Measurements from ENCODE around the gene GXYLT2.

GXYLT2 gene, protein sequence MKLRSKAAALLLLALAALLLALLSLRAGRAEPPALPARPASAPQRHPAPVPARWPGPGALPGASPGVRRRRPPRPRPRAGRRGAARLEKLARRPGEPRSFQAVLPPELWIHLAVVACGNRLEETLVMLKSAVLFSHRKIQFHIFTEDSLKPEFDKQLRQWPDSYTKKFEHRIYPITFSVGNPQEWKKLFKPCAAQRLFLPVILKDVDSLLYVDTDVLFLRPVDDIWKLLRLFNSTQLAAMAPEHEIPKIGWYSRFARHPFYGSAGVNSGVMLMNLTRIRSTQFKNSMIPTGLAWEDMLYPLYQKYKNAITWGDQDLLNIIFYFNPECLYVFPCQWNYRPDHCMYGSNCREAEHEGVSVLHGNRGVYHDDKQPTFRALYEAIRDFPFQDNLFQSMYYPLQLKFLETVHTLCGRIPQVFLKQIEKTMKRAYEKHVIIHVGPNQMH

DNA sequence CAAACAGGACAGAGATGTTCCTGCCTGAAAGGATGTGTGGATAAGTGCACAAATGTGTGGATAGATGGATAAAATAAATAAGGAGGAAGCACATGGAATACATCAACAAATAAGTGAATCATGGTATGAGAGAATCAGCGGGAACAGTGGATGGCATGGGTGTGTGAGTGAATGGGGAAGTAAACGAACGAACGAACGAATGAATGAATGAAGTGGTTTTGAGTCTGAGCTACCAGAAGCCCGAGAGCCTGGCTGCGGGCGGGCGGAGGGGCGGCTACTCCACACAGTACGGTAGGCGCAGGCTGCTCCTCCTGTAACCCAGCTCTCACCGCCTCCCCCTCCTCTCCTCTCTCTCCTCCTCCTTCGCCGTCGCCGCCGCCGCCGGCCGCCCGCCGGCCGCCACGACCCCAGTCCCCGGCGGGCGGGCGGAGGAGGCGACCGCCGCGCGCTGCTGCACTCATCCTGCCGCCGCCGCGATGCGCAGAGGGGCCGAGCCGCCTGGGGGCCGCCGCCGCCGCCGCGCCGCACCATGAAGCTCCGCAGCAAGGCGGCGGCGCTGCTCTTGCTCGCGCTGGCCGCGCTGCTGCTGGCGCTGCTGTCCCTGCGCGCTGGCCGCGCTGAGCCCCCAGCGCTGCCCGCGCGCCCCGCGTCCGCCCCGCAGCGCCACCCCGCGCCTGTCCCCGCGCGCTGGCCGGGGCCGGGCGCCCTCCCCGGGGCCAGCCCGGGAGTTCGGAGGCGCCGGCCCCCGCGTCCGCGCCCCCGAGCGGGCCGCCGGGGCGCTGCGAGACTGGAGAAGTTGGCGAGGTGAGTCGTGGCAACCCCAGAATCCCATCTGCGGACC, at the start of gene GXYLT2:
Gene GXYLT2 (plus strand): TSS at position 342 of the 841 bp plus-strand sequence. CDS start 188 bp downstream, at position 530.
- in situ Hi-C loops (cut with HindIII; ENCODE audit: low sequenced_read_pairs) = no loop called here

DNA sequence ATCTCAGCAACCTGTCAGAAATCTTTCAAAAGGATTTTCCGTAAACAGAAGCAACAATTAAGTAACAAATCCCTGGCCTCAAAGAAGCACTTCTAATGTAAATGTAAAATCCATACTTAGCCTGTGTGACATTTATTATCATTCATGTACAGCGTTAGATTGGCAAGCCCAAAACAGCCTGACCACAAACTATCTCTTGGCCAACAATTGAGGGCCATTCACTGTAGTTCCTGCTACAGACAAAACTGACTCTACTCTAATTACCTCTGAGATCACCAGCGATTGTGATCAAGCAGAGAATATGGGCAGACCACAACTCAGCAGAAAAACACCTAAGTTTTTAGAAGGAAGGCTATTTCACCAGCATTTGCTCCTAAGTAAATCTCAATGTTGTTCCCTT, 48.8 kb upstream of the GXYLT2 start:
- in situ Hi-C loops (cut with HindIII; ENCODE audit: low sequenced_read_pairs) = no loop called here

DNA sequence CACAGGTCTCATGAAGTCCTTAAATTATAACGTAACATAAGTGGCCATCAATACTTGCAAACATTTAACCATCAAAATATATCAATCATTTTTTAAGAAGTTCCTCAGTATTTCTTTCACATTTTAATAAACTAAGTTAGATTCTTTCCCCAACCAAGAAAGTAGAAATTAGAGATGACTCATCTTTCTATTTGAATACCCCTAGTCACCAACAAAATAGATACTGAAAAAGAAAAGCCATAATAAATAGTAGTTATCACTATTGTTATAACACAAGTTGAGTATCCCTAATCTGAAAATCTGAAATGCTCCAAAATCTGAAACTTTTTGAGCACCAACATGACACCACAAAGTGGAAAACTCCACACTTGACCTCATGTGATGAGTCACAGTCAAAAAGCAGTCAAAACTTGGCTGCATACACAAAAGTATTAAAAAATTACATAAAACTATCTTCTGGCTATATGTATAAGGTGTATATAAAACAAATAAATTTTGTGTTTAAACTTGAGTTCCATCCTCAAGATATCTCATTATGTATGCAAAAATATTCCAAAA, 43.3 kb upstream of the GXYLT2 start:
- in situ Hi-C loops (cut with HindIII; ENCODE audit: low sequenced_read_pairs) = no loop called here

DNA sequence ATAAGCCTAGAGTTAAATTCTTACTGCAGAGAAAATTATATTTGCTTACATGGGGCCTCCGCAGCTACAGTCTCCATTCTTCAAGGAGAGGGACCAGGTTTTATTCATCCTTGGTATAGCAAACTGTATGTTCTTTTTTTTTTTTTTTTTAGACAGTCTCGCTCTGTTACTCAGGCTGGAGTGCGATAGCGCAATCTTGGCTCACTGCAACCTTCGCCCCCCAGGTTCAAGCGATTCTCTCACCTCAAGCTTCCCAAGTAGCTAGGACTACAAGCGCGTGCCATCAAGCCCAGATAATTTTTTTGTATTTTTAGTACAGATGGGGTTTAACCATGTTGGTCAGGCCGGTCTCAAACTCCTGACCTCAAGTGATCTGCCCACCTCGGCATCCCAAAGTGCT, 41.7 kb upstream of the GXYLT2 start:
- in situ Hi-C loops (cut with HindIII; ENCODE audit: low sequenced_read_pairs) = no loop called here

DNA sequence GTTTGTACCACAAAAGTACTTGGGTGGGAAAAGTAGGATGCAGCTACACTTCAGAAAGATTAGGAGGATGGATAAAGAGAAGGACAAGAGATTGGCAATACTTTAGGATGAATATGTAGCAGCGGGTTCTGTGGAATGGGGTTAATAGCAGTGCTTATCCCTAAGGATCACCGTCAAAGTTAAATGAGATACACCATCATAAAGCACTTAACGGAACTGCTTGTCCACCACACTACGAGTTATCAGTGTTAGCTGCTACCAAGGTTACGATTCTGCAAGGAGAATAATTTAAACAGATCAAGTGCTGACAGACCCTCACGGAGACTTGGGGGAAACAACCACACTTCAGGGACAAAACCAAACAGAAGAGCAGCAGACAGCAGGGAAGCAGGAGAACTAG, 40.6 kb upstream of the GXYLT2 start:
- in situ Hi-C loops (cut with HindIII; ENCODE audit: low sequenced_read_pairs) = no loop called here

DNA sequence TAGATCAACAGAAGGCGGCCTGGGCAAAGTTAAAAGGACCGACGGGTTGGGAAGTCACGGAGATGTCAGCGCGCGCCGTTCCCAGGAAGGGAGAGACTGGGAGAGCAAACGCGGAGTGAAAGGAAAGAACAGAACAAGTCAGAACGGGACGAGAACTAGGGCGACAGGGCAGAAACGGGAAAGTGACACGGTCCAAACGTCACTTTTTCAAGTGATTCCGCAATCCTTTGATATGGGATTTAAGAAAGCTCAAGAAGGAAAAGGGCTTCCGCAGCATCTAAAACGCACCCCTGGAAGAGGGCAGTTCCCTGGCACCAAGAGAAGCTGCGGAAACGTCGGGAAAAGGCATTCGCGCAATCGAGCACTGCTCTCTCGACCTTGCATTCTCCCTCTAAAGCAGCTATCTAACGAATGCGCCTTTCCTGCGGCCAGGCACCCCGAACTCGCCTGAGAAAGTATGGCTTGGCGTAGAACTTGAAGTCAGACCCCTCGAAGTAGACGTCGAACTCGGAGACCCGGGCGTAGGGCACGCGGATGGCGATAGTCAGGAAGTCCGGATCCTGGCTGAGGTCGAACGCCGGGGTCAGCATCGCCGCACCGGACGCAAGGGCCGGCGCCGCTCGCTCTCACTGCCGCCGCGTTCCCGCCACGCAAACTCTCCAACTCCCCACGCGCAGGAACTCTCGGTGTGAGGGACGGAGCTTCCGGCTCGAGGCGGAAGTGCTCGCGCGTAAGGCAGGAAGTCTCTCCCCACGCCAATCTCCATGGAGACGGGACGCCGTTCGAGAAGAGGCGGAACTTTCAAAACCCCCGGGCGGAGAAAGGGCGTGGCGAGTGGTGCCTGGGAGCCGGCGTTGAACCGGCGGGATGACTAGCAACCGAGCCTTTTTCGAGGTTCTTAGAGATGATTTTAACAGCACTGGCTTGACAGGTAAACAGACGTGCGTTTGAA, 39.8 kb upstream of the GXYLT2 start, which contains the start of gene SHQ1:
Gene SHQ1 (minus strand): TSS at position 695 of the 952 bp plus-strand sequence. CDS start 105 bp downstream, at position 590.
- in situ Hi-C loops (cut with HindIII; ENCODE audit: low sequenced_read_pairs) = no loop called here

DNA sequence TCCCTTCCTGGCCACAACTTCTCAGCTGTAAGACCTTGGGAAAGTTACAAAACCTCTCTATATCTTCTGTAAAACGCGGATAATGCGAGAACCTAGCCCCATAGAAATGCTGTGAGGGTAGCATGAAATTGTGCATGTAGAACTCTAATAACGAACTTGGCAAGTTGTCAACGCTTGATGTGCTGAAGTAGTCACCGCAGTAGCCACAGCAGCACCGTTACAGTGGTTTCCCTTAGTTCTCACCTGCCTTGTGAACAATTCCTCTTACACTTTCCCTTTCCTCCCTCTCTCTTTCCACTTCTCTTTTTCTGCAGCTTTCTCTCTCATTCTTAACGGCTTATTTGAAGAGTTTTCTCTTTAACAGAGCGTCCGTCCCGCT, 39.2 kb upstream of the GXYLT2 start:
- in situ Hi-C loops (cut with HindIII; ENCODE audit: low sequenced_read_pairs) = no loop called here

DNA sequence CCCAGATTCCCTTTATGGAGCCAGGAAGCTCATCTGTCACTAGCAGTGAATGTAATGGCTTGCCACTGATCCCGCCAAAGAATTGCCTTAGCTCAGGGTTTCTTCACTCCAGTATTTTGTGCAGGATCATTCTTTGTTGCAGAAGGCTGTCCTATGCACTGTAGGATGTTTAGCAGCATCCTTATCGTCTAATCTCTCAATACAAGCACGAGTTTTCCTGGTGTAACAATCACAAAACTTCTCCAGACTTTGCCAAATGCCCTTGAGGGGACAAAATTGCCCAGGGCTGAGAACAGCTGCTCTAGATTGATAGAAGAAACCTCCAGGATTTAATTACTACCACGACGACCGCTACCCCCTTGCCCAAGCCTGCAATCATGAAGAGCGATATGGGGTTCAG, 32.8 kb upstream of the GXYLT2 start:
- in situ Hi-C loops (cut with HindIII; ENCODE audit: low sequenced_read_pairs) = no loop called here

DNA sequence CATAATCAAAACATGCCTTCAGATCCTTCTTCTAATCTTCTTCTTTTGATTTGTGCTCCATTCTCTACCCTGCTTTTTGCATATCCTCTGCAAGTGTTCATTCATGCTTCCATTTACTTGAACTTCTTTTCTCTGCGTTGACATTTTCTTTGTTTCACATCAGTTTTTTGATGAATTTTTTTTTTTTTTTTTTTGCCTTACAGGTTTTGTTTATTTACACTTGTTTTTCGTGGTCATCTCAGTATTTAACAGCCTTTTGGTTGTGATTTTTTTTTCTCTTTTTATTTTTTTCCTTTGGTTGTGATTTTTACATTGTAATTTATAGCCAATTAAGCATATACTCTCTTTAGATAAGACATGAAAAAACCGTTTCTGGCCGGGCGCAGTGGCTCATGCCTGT, 27.8 kb upstream of the GXYLT2 start:
- in situ Hi-C loops (cut with HindIII; ENCODE audit: low sequenced_read_pairs) = no loop called here

DNA sequence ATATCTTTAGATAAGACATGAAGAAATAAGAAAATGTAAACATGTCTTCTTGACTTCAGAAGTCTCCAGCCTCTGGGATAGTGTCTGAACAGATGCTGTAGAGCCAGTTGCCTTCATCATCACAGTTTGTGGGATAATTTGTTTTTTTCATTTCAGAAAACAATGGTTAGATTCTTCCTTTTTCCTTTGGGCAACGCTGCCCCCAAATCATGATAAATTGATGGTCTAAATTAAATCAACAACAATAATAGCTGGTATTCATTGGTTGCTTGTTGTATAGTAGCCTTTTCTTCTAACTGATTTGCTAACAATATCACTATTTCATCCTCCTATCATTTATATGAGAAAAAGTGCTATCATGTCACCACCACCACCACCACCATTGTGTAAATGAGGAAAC, 27.0 kb upstream of the GXYLT2 start:
- in situ Hi-C loops (cut with HindIII; ENCODE audit: low sequenced_read_pairs) = no loop called here

DNA sequence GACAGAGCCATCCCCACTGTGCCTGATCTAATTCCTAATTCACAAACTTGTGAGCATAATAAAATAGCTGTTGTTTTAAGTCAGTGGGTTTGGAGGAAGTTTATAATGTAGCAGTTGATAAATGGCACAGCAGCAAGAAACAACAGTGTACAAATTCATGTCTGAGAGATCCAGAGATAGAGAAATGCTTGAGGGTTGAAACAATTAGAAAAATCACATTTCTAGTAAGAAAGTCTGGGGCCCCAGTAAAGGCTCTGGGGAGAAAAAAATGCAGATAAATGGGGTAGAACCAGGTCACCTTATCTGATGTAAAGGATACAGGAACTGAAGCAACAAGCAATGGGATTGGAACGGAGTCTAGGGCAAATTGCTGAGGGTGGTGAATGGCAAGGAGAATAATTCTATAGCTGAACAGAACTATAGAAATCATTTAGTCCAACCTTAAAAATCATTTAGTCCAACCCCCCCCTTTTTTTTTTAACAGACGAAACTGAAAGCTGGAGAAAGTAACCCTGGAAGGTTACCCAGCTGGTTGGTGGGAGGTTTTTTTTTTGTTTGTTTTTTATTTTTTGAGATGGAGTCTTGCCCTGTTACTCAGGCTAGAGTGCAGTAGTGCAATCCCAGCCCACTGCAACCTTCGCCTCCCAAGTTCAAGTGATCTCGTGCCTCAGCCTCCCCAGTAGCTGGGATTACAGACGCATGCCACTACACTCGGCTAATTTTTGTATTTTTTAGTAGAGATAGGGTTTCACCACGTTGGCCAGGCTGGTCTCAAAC, 25.3 kb upstream of the GXYLT2 start:
- in situ Hi-C loops (cut with HindIII; ENCODE audit: low sequenced_read_pairs) = no loop called here

DNA sequence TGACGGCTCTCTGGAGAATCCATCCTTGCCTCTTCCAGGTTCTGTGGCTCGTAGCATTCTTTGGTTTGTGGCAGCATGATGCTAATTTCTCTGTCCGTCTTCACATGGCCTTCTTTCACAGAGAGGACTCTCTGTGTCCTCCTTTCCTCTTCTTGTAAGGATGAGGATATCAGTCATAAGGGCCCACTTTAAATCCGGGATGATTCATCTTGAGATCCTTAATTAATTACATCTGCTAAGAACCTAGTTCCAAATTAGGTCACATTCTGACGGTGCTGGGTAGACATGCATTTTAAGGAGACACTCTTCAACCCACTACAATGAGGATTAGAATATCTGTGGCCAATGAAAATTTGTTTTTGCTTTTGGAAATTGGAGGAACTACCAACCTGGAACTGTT, 15.7 kb upstream of the GXYLT2 start:
- in situ Hi-C loops (cut with HindIII; ENCODE audit: low sequenced_read_pairs) = no loop called here

DNA sequence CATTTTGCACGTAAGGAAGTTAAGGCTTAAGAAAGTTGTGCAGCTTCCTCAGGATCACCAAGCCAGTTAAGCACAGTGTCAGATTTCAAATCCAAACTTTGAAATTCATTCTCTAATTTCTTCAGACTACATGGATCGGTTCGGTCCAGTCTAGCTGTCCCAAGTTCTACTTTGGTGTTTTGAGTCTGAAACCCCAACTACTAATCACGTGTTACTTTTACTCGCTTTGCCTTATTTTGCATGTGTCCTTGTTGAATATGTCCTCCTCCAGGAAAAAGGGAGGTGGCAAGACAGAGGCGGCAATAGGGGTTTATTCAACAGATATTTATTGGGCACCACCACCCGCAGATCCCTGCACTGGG, 522 bp upstream of the GXYLT2 start:
- in situ Hi-C loops (cut with HindIII; ENCODE audit: low sequenced_read_pairs) = no loop called here

DNA sequence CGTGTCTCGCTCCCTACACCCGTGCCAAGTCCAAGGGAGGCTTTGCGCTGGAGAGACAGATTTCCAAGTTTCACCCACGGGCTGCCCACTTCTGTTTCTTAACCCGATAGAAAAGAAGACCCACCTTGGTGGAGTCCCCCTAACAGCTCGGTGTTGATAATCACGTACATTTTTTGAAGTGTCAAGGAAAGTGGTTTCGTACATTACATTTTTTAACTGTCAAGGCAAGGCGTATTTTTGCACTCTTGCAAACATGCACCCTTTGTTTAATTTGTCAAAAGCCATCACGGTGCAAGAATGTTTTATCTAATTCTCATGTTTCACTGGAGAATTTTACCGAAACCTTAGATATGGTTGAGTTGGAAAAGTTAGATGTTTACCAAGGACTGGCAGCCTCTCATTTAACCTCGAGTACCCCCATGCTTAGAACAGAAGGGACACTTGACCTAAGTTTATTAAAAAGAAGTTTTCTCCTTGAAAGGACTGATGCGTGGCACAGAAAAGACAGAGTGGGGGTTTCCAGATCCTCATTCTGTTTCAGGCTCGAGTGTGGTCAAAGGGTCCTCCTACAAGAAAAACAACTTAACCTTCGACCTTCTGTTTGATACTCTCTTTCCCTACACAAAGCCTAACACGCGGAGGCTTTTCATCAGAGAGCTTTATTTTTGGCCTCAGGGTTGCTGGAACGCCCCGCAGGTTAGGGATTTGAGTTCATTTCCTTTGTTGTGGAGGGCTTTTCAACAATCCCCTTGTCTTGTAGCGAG, 882 bp downstream of the GXYLT2 start:
- in situ Hi-C loops (cut with HindIII; ENCODE audit: low sequenced_read_pairs) = no loop called here

DNA sequence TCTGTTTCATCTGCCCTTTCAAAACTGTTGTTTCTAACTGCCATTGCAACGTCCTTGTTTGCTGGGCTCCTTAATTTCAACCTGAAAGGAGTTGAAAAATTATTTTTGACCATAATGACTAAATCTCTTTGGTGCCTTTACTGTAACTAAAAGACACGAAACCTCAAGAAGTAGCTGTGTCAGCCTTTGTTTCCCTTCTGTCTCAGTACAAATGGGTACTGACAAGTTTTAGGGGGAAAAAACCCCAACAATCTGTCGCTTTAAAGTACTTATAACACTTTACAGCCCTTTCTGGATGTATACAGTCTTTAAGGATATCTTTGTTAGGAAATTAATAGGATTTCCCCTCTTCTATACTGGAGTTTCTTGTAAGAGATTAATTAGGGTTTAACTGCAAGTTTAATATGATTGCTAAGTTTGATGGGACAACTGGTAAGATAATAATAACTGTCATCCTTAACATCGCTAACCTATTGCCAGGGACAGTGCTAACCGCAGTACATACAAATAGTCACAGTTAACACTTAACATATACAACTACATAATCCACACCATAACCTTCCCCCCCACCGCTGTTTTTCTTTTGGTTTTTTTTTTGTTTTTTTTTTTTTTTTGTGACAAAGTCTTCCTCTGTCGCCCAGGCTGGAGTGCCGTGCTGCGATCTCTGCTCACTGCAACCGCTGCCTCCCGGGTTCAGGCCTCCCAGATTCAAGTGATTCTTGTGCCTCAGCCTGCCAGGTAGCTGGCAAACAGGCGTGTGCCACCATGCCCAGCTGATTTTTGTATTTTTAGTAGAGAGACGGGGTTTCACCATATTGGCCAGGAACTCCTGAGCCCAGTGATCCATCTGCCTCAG, 1.7 kb downstream of the GXYLT2 start:
- in situ Hi-C loops (cut with HindIII; ENCODE audit: low sequenced_read_pairs) = loop anchor here (10.0 kb wide), 1 partner anchor 225 kb away; no protein-coding TSS in a partner anchor

DNA sequence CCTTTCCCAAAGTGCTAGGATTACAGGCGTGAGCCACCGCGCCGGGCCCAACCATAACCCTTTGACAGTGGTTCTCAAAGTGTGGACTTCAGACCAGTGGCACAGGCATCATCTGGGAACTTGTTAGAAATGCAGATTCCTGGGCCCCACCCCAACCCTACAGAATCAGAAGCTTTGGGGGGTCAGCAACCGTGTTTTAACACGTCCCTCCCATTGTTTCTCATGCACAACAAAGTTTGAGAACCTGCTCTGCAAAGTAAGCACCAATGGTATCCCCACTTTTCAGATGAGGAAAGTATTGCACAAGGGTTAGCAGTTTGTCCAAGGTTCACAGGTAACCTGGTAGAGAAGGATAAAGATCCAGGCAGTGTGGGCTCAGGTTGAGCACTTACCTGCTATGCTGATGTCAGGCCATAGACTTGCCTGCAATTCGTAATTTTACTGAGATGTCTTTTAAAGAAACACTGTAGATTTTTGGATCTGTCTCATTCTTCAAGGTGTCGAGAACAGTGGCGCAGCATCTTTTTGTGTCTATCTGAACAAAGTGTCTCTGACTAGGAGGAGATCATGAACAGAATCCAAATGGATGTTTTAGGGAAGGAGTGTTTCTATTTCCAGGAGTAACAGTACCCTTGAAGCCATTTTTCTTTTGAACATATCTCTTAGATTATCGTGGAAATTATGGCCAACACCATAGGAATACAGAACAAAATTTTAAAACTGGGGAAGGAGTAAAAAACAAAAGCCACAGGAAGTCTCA, 2.5 kb downstream of the GXYLT2 start:
- in situ Hi-C loops (cut with HindIII; ENCODE audit: low sequenced_read_pairs) = loop anchor here (10.0 kb wide), 1 partner anchor 226 kb away; no protein-coding TSS in a partner anchor

Data from DLD1 (cell line).